Body of pancreas (tissue), 4 donors: ENCODE data around the gene ANKRD17.

Source experiments
- CTCF ChIP-seq, 7 experiments: fragments of 450-650 bp in 4 of 7; fragments of 200-600 bp in 3 of 7; sonication (generic) in 3 of 7; IDR thresholded peaks; one replicate each; pipeline ENCODE4 v1.5.1; 2016 to 2019; ENCODE audit warnings: antibody characterized with exemption in 7 of 7
- POLR2A ChIP-seq, 3 donors: fragments of 450-650 bp; IDR thresholded peaks; one replicate each; pipeline ENCODE4 v1.6.1; 2016; ENCODE audit warnings: antibody characterized with exemption in 3 of 3, mild to moderate bottlenecking in 2 of 3

- no peak for TF ChIP-seq CTCF (IDR thresholded peaks at IDR 0.05)
- no peak for TF ChIP-seq POLR2A (IDR thresholded peaks at IDR 0.05)
These were observed 192.2 kb downstream of the ANKRD17 start for GRCh38 chr4:73066445-73066844.
